Measurements from ENCODE around the gene DNASE1L1.

The DNASE1L1 gene

DNA sequence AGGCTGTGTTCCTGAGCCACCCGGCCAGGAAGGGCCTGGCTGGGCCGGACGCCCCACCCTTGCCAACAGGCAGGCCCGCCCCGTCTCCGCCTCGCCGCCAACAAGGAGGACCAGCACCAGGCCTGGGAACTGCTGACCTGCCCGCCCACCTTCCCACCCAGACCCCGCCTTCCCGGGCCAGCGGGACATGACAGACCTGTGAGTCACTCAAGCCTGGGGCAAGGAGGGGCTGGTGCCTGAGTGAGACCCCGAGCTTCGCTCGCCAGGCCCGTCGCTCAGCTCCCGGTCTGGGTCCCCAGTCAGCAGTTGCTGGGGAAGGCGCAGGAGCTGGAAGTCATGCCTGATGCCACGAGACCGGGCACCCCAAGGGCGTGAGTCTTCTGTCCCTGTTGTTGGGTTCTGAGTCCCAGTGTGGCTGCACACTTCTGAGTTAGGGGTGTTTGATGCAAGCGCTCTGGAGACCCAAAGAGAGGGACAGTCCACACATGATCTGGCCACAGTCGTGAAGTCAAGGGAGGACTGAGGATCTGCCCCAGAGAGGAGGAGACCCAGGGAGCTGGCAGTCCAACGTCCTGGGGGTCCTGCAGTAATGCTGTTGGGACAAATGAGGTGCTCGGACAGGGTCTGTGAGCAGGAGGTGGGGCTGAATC, at the start of gene DNASE1L1:
TSS of gene DNASE1L1 (minus strand) at position 33 of the 650 bp plus-strand sequence. CDS start 3,686 bp downstream, outside the sequence.
- DNase-seq, result no peak

- peak; percentile 63 for DNase-seq
Observed at GRCh38 chrX:154458116-154458953, 49.3 kb upstream of the DNASE1L1 start, which contains the start of gene PLXNA3. Gene PLXNA3, plus strand, starts transcription at chrX:154458281. Its CDS starts 1,903 bp downstream, at chrX:154460184.

GRCh38 chrX:154457491-154458115, 48.5 kb upstream of the DNASE1L1 start:
- peak; percentile 52 for DNase-seq

DNA sequence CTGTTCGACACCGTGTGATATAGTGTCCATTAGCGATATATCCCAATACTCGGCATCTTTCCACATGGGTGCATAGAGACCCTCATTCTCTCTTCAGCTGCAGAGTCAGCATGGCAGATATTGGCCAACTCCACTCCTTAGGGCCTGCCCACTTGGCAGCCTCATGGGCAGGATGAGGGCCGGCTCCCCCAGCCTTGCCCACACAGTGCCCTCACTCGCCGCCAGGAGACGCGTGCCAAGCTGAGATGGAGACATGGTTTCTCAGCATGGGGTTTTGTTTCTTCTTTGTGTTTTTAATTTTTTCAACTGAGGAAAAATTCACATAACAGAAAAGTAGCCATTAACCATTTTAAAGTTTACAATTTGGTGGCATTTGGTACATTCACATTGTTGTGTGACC, 43.8 kb upstream of the DNASE1L1 start:
- no peak for DNase-seq

GRCh38 chrX:154450312-154450711, 41.3 kb upstream of the DNASE1L1 start:
- DNase-seq, result no peak

- DNase-seq, result no peak
Observed at GRCh38 chrX:154449618-154450017, 40.6 kb upstream of the DNASE1L1 start.

- DNase-seq, result no peak
Observed at GRCh38 chrX:154448484-154448883, 39.4 kb upstream of the DNASE1L1 start.

GRCh38 chrX:154446430-154446829, 37.4 kb upstream of the DNASE1L1 start:
- DNase-seq, result no peak

- DNase-seq, result no peak
Observed at GRCh38 chrX:154445776-154446175, 36.7 kb upstream of the DNASE1L1 start.

GRCh38 chrX:154444755-154445246, 35.7 kb upstream of the DNASE1L1 start:
- no peak for DNase-seq

- peak; percentile 64 for DNase-seq
Observed at GRCh38 chrX:154443992-154444754, 35.1 kb upstream of the DNASE1L1 start, which contains the start of gene FAM50A. Gene FAM50A, plus strand, starts transcription at chrX:154444141. Its CDS starts 95 bp downstream, at chrX:154444236.

GRCh38 chrX:154443479-154443910, 34.4 kb upstream of the DNASE1L1 start:
- DNase-seq, result no peak

GRCh38 chrX:154441984-154442707, 33.1 kb upstream of the DNASE1L1 start:
- no peak for DNase-seq

GRCh38 chrX:154441564-154441963, 32.5 kb upstream of the DNASE1L1 start:
- DNase-seq, result no peak

GRCh38 chrX:154440623-154441357, 31.7 kb upstream of the DNASE1L1 start:
- DNase-seq, result no peak

- DNase-seq, result no peak
Observed at GRCh38 chrX:154439841-154440240, 30.8 kb upstream of the DNASE1L1 start.

- DNase-seq, result no peak
Observed at GRCh38 chrX:154437971-154438893, 29.2 kb upstream of the DNASE1L1 start.

GRCh38 chrX:154436983-154437752, 28.1 kb upstream of the DNASE1L1 start, which contains the start of gene GDI1:
Gene GDI1, plus strand, starts transcription at chrX:154437154. Its CDS starts 101 bp downstream, at chrX:154437255.
- DNase-seq, result peak; percentile 50

Data from activated gamma-delta T cell treated with Interleukin-2 at 50 U/mL for 16 hours (primary cell).